Neural cell (in vitro differentiated cells): ENCODE measurements around the gene SERPINB10.

Experiments
- POLR2AphosphoS5 ChIP-seq: IDR thresholded peaks from 2 replicates; pipeline ENCODE4 v1.6.1; 2012
- RAD21 ChIP-seq: fragments of 450-650 bp; conservative IDR thresholded peaks from 2 replicates; pipeline ENCODE4 v1.6.1; 2014; ENCODE audit warnings: antibody characterized with exemption, mild to moderate bottlenecking, moderate library complexity
- TF ChIP-seq, protein P1 (sequence below): fragments of 450-650 bp; IDR thresholded peaks from 2 replicates; pipeline ENCODE4 v1.5.1; 2014; ENCODE audit warnings: antibody characterized with exemption, mild to moderate bottlenecking, moderate library complexity; ENCODE audit not compliant: poor library complexity, severe bottlenecking

DNA sequence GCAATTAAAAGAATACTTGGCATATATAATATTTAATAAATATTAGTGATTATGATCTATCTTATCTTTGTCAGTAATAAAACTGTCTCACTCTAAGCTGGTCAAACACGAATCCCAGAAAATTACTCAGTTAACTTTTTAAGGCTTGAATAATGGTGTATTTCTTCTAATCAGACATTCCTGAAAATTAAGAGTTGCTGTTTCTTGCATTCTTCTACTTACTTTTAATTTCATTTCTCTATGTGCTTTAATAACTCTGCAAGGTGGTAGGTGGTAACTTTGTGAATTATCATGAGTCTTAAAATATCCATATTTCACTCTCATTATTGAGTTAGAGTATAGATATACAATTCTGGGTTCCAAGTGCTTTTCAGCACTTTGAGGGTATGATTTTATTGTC, 3.1 kb upstream of the SERPINB10 start:
- TF ChIP-seq, protein P1, sequence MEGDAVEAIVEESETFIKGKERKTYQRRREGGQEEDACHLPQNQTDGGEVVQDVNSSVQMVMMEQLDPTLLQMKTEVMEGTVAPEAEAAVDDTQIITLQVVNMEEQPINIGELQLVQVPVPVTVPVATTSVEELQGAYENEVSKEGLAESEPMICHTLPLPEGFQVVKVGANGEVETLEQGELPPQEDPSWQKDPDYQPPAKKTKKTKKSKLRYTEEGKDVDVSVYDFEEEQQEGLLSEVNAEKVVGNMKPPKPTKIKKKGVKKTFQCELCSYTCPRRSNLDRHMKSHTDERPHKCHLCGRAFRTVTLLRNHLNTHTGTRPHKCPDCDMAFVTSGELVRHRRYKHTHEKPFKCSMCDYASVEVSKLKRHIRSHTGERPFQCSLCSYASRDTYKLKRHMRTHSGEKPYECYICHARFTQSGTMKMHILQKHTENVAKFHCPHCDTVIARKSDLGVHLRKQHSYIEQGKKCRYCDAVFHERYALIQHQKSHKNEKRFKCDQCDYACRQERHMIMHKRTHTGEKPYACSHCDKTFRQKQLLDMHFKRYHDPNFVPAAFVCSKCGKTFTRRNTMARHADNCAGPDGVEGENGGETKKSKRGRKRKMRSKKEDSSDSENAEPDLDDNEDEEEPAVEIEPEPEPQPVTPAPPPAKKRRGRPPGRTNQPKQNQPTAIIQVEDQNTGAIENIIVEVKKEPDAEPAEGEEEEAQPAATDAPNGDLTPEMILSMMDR = no peak
- TF ChIP-seq POLR2AphosphoS5 = no peak
- no peak for TF ChIP-seq RAD21
